ENCODE measurements around the gene MCTP1.

- TF ChIP-seq CREB1 (IDR thresholded peaks at IDR 0.05) (no peak), YY1 (IDR thresholded peaks at IDR 0.05; ENCODE audit: low read depth, low read length) (no peak), RFX5 (IDR thresholded peaks at IDR 0.05; ENCODE audit: borderline replicate concordance, low read depth, low read length) (no peak), MAX (IDR thresholded peaks at IDR 0.05) (no peak), RAD21 (IDR thresholded peaks at IDR 0.05 in 1 of 2, conservative IDR thresholded peaks at IDR 0.05 in 1 of 2; ENCODE audit: low read depth in 2 of 2, low read length in 2 of 2) (no peak), CTCF (IDR thresholded peaks at IDR 0.05; ENCODE audit: control extremely low read depth in 1 of 3, insufficient read depth in 1 of 3, low read depth in 1 of 3, low read length in 3 of 3) (no peak), EP300 (IDR thresholded peaks at IDR 0.05; ENCODE audit: borderline replicate concordance in 1 of 2, low read depth in 2 of 2, low read length in 2 of 2) (no peak), CBX8 (IDR thresholded peaks at IDR 0.05; ENCODE audit: borderline replicate concordance, low read depth, low read length) (no peak), KDM5A (IDR thresholded peaks at IDR 0.05; ENCODE audit: low read length) (no peak), RXRA (IDR thresholded peaks at IDR 0.05; ENCODE audit: insufficient read depth, low read depth, low read length) (no peak), BCL11A (IDR thresholded peaks at IDR 0.05; ENCODE audit: low read depth in 2 of 2, low read length in 2 of 2) (no peak)
These were observed 575.6 kb downstream of the MCTP1 start for GRCh38 chr5:94709277-94709676.

All from H1 (cell line).